ENCODE data around the gene HSFX2. TPM values are rescaled to one million over a fixed set of nuclear protein-coding genes. Genes with fewer than 3 reads are reported as not detected.

The HSFX2 gene
- polyA plus RNA-seq, 1 donor = 0.46 TPM

Other genes with a start within 250 kb of the HSFX2 start
- 27.5 TPM for gene IDS, start 90.0 kb downstream of the HSFX2 start, polyA plus RNA-seq (ENCODE audit: insufficient read length)
- 21.6 TPM for gene EOLA1, start 54.3 kb downstream of the HSFX2 start, polyA plus RNA-seq (ENCODE audit: insufficient read length)
- gene HSFX3, start 45.4 kb downstream of the HSFX2 start, polyA plus RNA-seq (ENCODE audit: insufficient read length) = 0.77 TPM
- gene MAGEA9B, start 7.9 kb downstream of the HSFX2 start, polyA plus RNA-seq (ENCODE audit: insufficient read length) = not detected
- gene TMEM185A, start 36.5 kb upstream of the HSFX2 start, polyA plus RNA-seq (ENCODE audit: insufficient read length) = 35.1 TPM
- gene MAGEA11, start 116.7 kb upstream of the HSFX2 start, polyA plus RNA-seq (ENCODE audit: insufficient read length) = not detected
- 2.1 TPM for gene HSFX1, start 178.8 kb upstream of the HSFX2 start, polyA plus RNA-seq (ENCODE audit: insufficient read length)
- gene MAGEA9, start 186.6 kb upstream of the HSFX2 start, polyA plus RNA-seq (ENCODE audit: insufficient read length) = not detected

All from hindlimb muscle (tissue), 1 donor.